ENCODE data around the gene TFAP2C. TPM values are rescaled to one million over a fixed set of nuclear protein-coding genes. Genes with fewer than 3 reads are reported as not detected.

Gene TFAP2C
- total and polyA plus RNA-seq, 2 donors (not counting 3 experiments of a cell fraction or from before 2014, with no cell fraction given), result 0.06 TPM; not detected in 1

GRCh38 chr20:56653211-56653610, 24.1 kb downstream of the TFAP2C start:
- Histone ChIP-seq H3K27ac (ENCODE audit: insufficient read depth, low read depth, low read length) (no peak overlapping the region), H3K9me3 (replicated peaks; ENCODE audit: control insufficient read depth, insufficient read depth, low read length) (no peaks in the 10 kb centered on the region), H3K4me3 (replicated peaks in 1 of 3; ENCODE audit: insufficient read depth in 1 of 3, low read depth in 1 of 3, low read length in 3 of 3) (no peak overlapping the region), H3K27me3 (ENCODE audit: control insufficient read depth in 2 of 2, insufficient read depth in 2 of 2, low read length in 2 of 2) (no peaks in the 10 kb centered on the region), H3K9me1 (replicated peaks; ENCODE audit: control insufficient read depth, extremely low read depth, insufficient read depth, low read length) (no peaks in the 10 kb centered on the region), H3K4me1 (ENCODE audit: control insufficient read depth, extremely low read depth, insufficient read depth, low read length) (no peaks in the 10 kb centered on the region), H4K20me1 (replicated peaks; ENCODE audit: control insufficient read depth, extremely low read depth, insufficient read depth, low read length) (no peaks in the 10 kb centered on the region), H2AFZ (ENCODE audit: low read depth, low read length) (no peak overlapping the region), H3K9ac (replicated peaks; ENCODE audit: extremely low read depth, insufficient read depth, low read length) (no peak overlapping the region), H3K4me2 (ENCODE audit: insufficient read depth, low read length) (no peak overlapping the region), H3K79me2 (ENCODE audit: control insufficient read depth, insufficient read depth, low read length) (no peaks in the 10 kb centered on the region), H3K36me3 (ENCODE audit: control insufficient read depth in 2 of 2, extremely low read depth in 1 of 2, insufficient read depth in 2 of 2, low read length in 2 of 2) (no peaks in the 10 kb centered on the region)
- intact Hi-C loops (cut with micrococcal nuclease) (no loop called here), dilution Hi-C loops (cut with MboI; ENCODE audit: extremely low pct_ligation_motif_present, low sequenced_read_pairs) (no loop called here)
- CTCF ChIA-PET, result no interaction called here
- POLR2A ChIA-PET, result no interaction called here
- DNase-seq (ENCODE audit: low read depth, low spot score) (no peak), FAIRE-seq (no peak)
- BruUV-seq (replicated peaks), result no TSS peak
- TF ChIP-seq CTCF (IDR thresholded peaks at IDR 0.05; ENCODE audit: extremely low read depth in 1 of 2, insufficient read depth in 1 of 2, low read depth in 1 of 2, low read length in 2 of 2), result no peak
- TF ChIP-seq GATA2 (IDR thresholded peaks at IDR 0.05; ENCODE audit: insufficient read depth, insufficient read length, low read depth, low read length), result no peak
- TF ChIP-seq MAX (IDR thresholded peaks at IDR 0.05; ENCODE audit: insufficient read depth, insufficient read length), result no peak
- no peak for TF ChIP-seq JUN (IDR thresholded peaks at IDR 0.05; ENCODE audit: borderline replicate concordance, insufficient read depth, insufficient read length, low read depth)
- TF ChIP-seq EZH2 (IDR thresholded peaks at IDR 0.05; ENCODE audit: borderline replicate concordance, low read depth, low read length, severe bottlenecking), result no peak

- Histone ChIP-seq H3K4me1 (ENCODE audit: control insufficient read depth, extremely low read depth, insufficient read depth, low read length) (no peaks in the 10 kb centered on the region), H3K9me1 (replicated peaks; ENCODE audit: control insufficient read depth, extremely low read depth, insufficient read depth, low read length) (no peaks in the 10 kb centered on the region), H4K20me1 (replicated peaks; ENCODE audit: control insufficient read depth, extremely low read depth, insufficient read depth, low read length) (no peaks in the 10 kb centered on the region), H3K79me2 (ENCODE audit: control insufficient read depth, insufficient read depth, low read length) (no peaks in the 10 kb centered on the region), H3K27ac (ENCODE audit: insufficient read depth, low read depth, low read length) (no peak overlapping the region), H3K4me3 (replicated peaks in 1 of 3; ENCODE audit: insufficient read depth in 1 of 3, low read depth in 1 of 3, low read length in 3 of 3) (no peak overlapping the region), H3K27me3 (ENCODE audit: control insufficient read depth in 2 of 2, insufficient read depth in 2 of 2, low read length in 2 of 2) (no peaks in the 10 kb centered on the region), H2AFZ (ENCODE audit: low read depth, low read length) (no peak overlapping the region), H3K9me3 (replicated peaks; ENCODE audit: control insufficient read depth, insufficient read depth, low read length) (no peaks in the 10 kb centered on the region), H3K4me2 (ENCODE audit: insufficient read depth, low read length) (no peak overlapping the region), H3K9ac (replicated peaks; ENCODE audit: extremely low read depth, insufficient read depth, low read length) (no peak overlapping the region), H3K36me3 (ENCODE audit: control insufficient read depth in 2 of 2, extremely low read depth in 1 of 2, insufficient read depth in 2 of 2, low read length in 2 of 2) (no peaks in the 10 kb centered on the region)
- ChIA-PET POLR2A (no interaction called here), CTCF (no interaction called here)
- BruUV-seq (replicated peaks), result no TSS peak
- dilution Hi-C loops (cut with MboI; ENCODE audit: extremely low pct_ligation_motif_present, low sequenced_read_pairs), result no loop called here
- FAIRE-seq (no peak), DNase-seq (ENCODE audit: low read depth, low spot score) (no peak)
- intact Hi-C loops (cut with micrococcal nuclease), result no loop called here
- TF ChIP-seq MYC (IDR thresholded peaks at IDR 0.05; ENCODE audit: low read depth, low read length), result no peak
- TF ChIP-seq GATA2 (IDR thresholded peaks at IDR 0.05; ENCODE audit: insufficient read depth, insufficient read length, low read depth, low read length), result no peak
- TF ChIP-seq EZH2 (IDR thresholded peaks at IDR 0.05; ENCODE audit: borderline replicate concordance, low read depth, low read length, severe bottlenecking), result no peak
- no peak for TF ChIP-seq FOS (IDR thresholded peaks at IDR 0.05; ENCODE audit: borderline replicate concordance, insufficient read depth, low read length)
- TF ChIP-seq MAX (IDR thresholded peaks at IDR 0.05; ENCODE audit: insufficient read depth, insufficient read length), result no peak
- no peak for TF ChIP-seq POLR2AphosphoS5 (IDR thresholded peaks at IDR 0.05; ENCODE audit: insufficient read depth, low read depth, low read length)
- TF ChIP-seq POLR2A (IDR thresholded peaks at IDR 0.05; ENCODE audit: low read depth, low read length), result no peak
- no peak for TF ChIP-seq JUN (IDR thresholded peaks at IDR 0.05; ENCODE audit: borderline replicate concordance, insufficient read depth, insufficient read length, low read depth)
- TF ChIP-seq CTCF (IDR thresholded peaks at IDR 0.05; ENCODE audit: extremely low read depth in 1 of 2, insufficient read depth in 1 of 2, low read depth in 1 of 2, low read length in 2 of 2), result no peak
Observed at GRCh38 chr20:56656632-56657031, 27.5 kb downstream of the TFAP2C start.

All from endothelial cell of umbilical vein (primary cell).